ENCODE results near the gene CTU2. TPM values are rescaled to one million over a fixed set of nuclear protein-coding genes. Genes with fewer than 3 reads are reported as not detected.

Gene CTU2
- total RNA-seq, 2 experiments from 2014 or later = 37.1 to 37.8 TPM

- ChIA-PET CTCF (interaction anchor here (1.0 to 2.5 kb wide), 2 partner anchors 15 kb away, joined by 4 to 8 read pairs; no protein-coding TSS in a partner anchor), POLR2A (interaction anchor here (0.6 kb wide), 1 partner anchor 30 kb away, joined by 3 read pairs; no protein-coding TSS in a partner anchor)
- Mint-ChIP-seq H3K4me1 (ENCODE audit: low read depth) (no peaks in the 10 kb centered on the region), H3K27me3 (no peaks in the 10 kb centered on the region), H3K4me3 (no peak overlapping the region), H3K36me3 (ENCODE audit: low read depth) (peaks cover 31% of the 10 kb centered on the region), H3K9me3 (no peaks in the 10 kb centered on the region), H3K27ac (no peak overlapping the region)
- ATAC-seq = no peak
- TF ChIP-seq CTCF (IDR thresholded peaks at IDR 0.05) = no peak
- DNase-seq = no peak
- intact Hi-C loops (cut with micrococcal nuclease) = no loop called here
Observed at GRCh38 chr16:88721815-88722755, 15.8 kb downstream of the CTU2 start.

GRCh38 chr16:88722784-88723506 lies 16.6 kb downstream of the CTU2 start:
- Mint-ChIP-seq H3K27me3 (no peaks in the 10 kb centered on the region), H3K4me1 (ENCODE audit: low read depth) (no peaks in the 10 kb centered on the region), H3K36me3 (ENCODE audit: low read depth) (peaks cover 27% of the 10 kb centered on the region), H3K4me3 (no peak overlapping the region), H3K9me3 (no peaks in the 10 kb centered on the region), H3K27ac (no peak overlapping the region)
- ATAC-seq = no peak
- CTCF ChIA-PET = interaction anchor here (2.5 kb wide), 1 partner anchor 14 kb away, joined by 8 read pairs; no protein-coding TSS in a partner anchor
- DNase-seq = no peak
- POLR2A ChIA-PET = no interaction called here
- intact Hi-C loops (cut with micrococcal nuclease) = no loop called here
- TF ChIP-seq CTCF (IDR thresholded peaks at IDR 0.05) = no peak

- no peak for TF ChIP-seq CTCF (IDR thresholded peaks at IDR 0.05)
- Mint-ChIP-seq H3K27me3 (no peaks in the 10 kb centered on the region), H3K9me3 (no peaks in the 10 kb centered on the region), H3K36me3 (ENCODE audit: low read depth) (peaks cover 22% of the 10 kb centered on the region), H3K27ac (no peak overlapping the region), H3K4me3 (no peak overlapping the region), H3K4me1 (ENCODE audit: low read depth) (no peaks in the 10 kb centered on the region)
- POLR2A ChIA-PET = interaction anchor here (1.1 kb wide), 1 partner anchor 14 kb away, joined by 3 read pairs; no protein-coding TSS in a partner anchor
- CTCF ChIA-PET = interaction anchor here (2.5 kb wide), 1 partner anchor 14 kb away, joined by 8 read pairs; no protein-coding TSS in a partner anchor
- intact Hi-C loops (cut with micrococcal nuclease) = no loop called here
- ATAC-seq (no peak), DNase-seq (no peak)
Observed at GRCh38 chr16:88723507-88723887, 17.2 kb downstream of the CTU2 start.

GRCh38 chr16:88723911-88724310 lies 17.6 kb downstream of the CTU2 start:
- ChIA-PET POLR2A (interaction anchor here (1.1 kb wide), 1 partner anchor 15 kb away, joined by 3 read pairs; no protein-coding TSS in a partner anchor), CTCF (interaction anchor here (2.5 kb wide), 1 partner anchor 13 kb away, joined by 8 read pairs; no protein-coding TSS in a partner anchor)
- intact Hi-C loops (cut with micrococcal nuclease) = no loop called here
- no peak overlapping the region for H3K4me3 Mint-ChIP-seq
- DNase-seq (no peak), ATAC-seq (no peak)
- no peaks in the 10 kb centered on the region for H3K4me1 Mint-ChIP-seq (ENCODE audit: low read depth)
- peaks cover 22% of the 10 kb centered on the region for H3K36me3 Mint-ChIP-seq (ENCODE audit: low read depth)
- no peaks in the 10 kb centered on the region for H3K9me3 Mint-ChIP-seq
- no peaks in the 10 kb centered on the region for H3K27me3 Mint-ChIP-seq
- TF ChIP-seq CTCF (IDR thresholded peaks at IDR 0.05) = no peak
- H3K27ac Mint-ChIP-seq = no peak overlapping the region
